ENCODE results near the gene TOLLIP. TPM values are rescaled to one million over a fixed set of nuclear protein-coding genes. Genes with fewer than 3 reads are reported as not detected.

TOLLIP gene
- total and polyA plus RNA-seq, 4 donors = 20.0 to 52.1 (median 34.9) TPM

DNA sequence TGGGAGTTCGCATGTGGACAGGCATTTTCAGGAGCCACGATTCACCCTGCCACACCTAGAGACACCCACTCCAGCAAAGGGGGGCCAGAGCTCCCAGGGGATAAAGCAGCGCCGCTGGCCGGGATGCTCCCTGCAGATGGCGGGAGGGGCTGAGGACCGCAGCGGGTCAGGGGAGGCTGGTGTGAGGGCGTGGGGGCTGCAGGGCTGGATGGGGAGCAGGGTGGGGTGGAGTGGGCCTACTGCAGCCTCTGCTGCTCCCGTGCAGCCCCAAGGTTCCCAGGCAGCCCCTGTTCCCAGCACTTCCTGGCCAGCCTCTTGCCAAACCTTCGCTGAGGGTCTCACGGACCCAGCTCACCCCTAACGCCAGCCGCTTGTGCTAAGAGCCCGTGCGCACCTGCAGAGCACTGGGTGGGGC lies 73.5 kb downstream of the TOLLIP start:
- no peaks in the 10 kb centered on the region for H3K9me3 ChIP-seq (ENCODE audit: control insufficient read depth, low read length)
- H3K4me3 ChIP-seq (ENCODE audit: low read length in 2 of 2) = no peak overlapping the region
- H3K4me1 ChIP-seq (ENCODE audit: control insufficient read depth in 1 of 2, insufficient read depth in 2 of 2, low read length in 2 of 2) = no peaks in the 10 kb centered on the region
- WGBS, 2 donors = 76 to 78% methylated on average over 15 to 16 of the region's 16 CpGs
- ATAC-seq (ENCODE audit: low FRiP score) (no peak), DNase-seq (peak in 1 of 2 donors; percentile 72)
- no peaks in the 10 kb centered on the region for H3K27me3 ChIP-seq (ENCODE audit: control insufficient read depth in 1 of 2, insufficient read depth in 2 of 2, low read length in 1 of 2)
- intact Hi-C loops (cut with DNase I) = no loop called here
- no peaks in the 10 kb centered on the region for H3K36me3 ChIP-seq (ENCODE audit: control insufficient read depth in 1 of 2, insufficient read depth in 2 of 2, low read length in 1 of 2)
- no peak overlapping the region for H3K27ac ChIP-seq (ENCODE audit: low read depth in 1 of 2, low read length in 2 of 2)

DNA sequence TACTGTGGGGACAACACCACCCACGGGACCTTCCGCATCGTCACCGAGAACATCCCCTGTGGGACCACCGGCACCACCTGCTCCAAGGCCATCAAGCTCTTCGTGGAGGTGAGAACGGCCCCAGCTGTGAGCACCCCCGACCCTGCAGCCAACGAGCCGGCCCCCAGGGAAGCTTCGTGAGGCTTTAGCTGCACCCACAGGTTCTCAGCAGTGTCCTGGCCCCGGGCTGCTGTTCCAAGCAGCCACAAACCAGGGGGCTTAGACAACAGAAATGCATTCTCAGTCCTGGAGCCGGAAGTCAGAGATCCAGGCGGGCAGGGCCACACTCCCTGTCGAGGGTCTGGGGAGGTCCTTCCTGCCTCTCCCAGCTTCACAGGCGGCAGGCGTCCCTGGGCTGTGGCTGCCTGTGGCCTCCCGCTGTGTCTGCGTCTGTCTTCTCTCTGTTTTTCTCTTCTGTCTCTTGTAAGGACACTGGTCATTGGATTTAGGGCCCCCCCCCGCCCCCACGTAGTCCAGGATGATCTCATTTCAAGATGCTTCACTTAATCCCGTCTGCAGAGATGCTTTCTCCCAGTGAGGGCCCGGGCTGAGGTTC lies 74.0 kb downstream of the TOLLIP start:
- WGBS, 2 donors = 71 to 80% methylated on average over 23 of the region's 23 CpGs
- intact Hi-C loops (cut with DNase I) = no loop called here
- ATAC-seq (ENCODE audit: low FRiP score) = no peak

DNA sequence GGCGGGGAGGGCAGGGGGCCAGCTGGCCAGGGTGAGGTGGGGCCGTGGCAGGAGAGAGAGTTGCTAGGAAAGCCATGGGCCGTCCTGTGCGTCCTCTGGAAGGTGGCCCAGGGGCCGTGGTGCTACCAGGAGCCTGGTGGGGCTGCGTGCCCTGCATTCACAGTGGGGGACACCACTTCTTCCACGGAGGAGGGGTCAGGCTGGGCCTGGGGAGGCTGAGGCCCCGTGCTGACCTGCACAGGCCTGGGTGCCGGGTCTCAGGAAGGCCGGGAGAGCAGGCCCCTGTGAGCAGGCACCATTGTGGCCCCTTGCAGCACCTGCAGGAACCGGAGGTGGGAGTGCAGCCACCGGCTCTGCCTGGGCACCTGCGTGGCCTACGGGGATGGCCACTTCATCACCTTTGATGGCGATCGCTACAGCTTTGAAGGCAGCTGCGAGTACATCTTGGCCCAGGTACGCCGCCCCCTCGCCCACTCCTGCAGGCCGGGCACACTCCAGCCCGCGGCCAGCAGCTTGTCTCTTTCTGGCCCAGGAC lies 74.6 kb downstream of the TOLLIP start:
- H3K4me1 ChIP-seq (ENCODE audit: control insufficient read depth in 1 of 2, insufficient read depth in 2 of 2, low read length in 2 of 2) = no peaks in the 10 kb centered on the region
- H3K27ac ChIP-seq (ENCODE audit: low read depth in 1 of 2, low read length in 2 of 2) = no peak overlapping the region
- intact Hi-C loops (cut with DNase I) = no loop called here
- H3K27me3 ChIP-seq (ENCODE audit: control insufficient read depth in 1 of 2, insufficient read depth in 2 of 2, low read length in 1 of 2) = no peaks in the 10 kb centered on the region
- H3K9me3 ChIP-seq (ENCODE audit: control insufficient read depth, low read length) = no peaks in the 10 kb centered on the region
- ATAC-seq (ENCODE audit: low FRiP score) (no peak), DNase-seq (peak; percentile 32 to 74)
- no peak overlapping the region for H3K4me3 ChIP-seq (ENCODE audit: low read length in 2 of 2)
- 84 to 85% methylated on average over 21 to 23 of the region's 23 CpGs for WGBS, 2 donors
- H3K36me3 ChIP-seq (ENCODE audit: control insufficient read depth in 1 of 2, insufficient read depth in 2 of 2, low read length in 1 of 2) = no peaks in the 10 kb centered on the region

More for the DNA sequence above, 74.0 kb downstream of the TOLLIP start:
- Histone ChIP-seq H3K27ac (ENCODE audit: low read depth in 1 of 2, low read length in 2 of 2) (no peak overlapping the region), H3K9me3 (ENCODE audit: control insufficient read depth, low read length) (no peaks in the 10 kb centered on the region), H3K4me3 (ENCODE audit: low read length in 2 of 2) (no peak overlapping the region), H3K4me1 (ENCODE audit: control insufficient read depth in 1 of 2, insufficient read depth in 2 of 2, low read length in 2 of 2) (no peaks in the 10 kb centered on the region), H3K36me3 (ENCODE audit: control insufficient read depth in 1 of 2, insufficient read depth in 2 of 2, low read length in 1 of 2) (no peaks in the 10 kb centered on the region), H3K27me3 (ENCODE audit: control insufficient read depth in 1 of 2, insufficient read depth in 2 of 2, low read length in 1 of 2) (no peaks in the 10 kb centered on the region)
- DNase-seq = no peak

DNA sequence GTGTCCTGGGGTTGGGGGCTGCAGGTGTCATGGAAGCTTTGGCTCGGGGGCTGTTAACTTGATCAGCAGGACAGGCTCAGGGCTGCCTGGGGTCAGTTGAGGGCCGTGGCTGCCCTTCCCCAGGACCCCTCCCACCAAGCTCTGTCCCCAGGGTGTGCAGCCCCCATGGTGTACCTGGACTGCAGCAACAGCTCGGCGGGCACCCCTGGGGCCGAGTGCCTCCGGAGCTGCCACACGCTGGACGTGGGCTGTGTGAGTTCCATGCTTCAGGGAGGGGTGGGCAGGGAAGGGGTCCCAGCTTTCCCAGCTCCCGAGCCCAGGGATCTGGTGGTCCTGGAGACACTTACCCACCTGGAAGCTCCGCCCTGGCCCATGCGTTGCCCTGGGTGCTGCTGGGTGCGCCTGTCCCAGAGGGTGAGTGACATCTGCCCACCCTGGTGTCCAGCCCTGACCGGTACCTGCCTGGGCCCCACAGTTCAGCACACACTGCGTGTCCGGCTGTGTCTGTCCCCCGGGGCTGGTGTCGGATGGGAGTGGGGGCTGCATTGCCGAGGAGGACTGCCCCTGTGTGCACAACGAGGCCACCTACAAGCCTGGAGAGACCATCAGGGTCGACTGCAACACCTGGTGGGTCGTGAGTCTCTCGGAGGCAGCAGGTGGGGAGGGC lies 75.2 kb downstream of the TOLLIP start:
- Histone ChIP-seq H3K4me3 (ENCODE audit: low read length in 2 of 2) (no peak overlapping the region), H3K4me1 (ENCODE audit: control insufficient read depth in 1 of 2, insufficient read depth in 2 of 2, low read length in 2 of 2) (no peaks in the 10 kb centered on the region), H3K9me3 (ENCODE audit: control insufficient read depth, low read length) (no peaks in the 10 kb centered on the region), H3K27me3 (ENCODE audit: control insufficient read depth in 1 of 2, insufficient read depth in 2 of 2, low read length in 1 of 2) (no peaks in the 10 kb centered on the region), H3K27ac (ENCODE audit: low read depth in 1 of 2, low read length in 2 of 2) (no peak overlapping the region), H3K36me3 (ENCODE audit: control insufficient read depth in 1 of 2, insufficient read depth in 2 of 2, low read length in 1 of 2) (no peaks in the 10 kb centered on the region)
- intact Hi-C loops (cut with DNase I) = no loop called here
- WGBS, 2 donors = 75 to 80% methylated on average over 22 of the region's 22 CpGs
- ATAC-seq (ENCODE audit: low FRiP score) = no peak
- DNase-seq = peak; percentile 45 to 66

DNA sequence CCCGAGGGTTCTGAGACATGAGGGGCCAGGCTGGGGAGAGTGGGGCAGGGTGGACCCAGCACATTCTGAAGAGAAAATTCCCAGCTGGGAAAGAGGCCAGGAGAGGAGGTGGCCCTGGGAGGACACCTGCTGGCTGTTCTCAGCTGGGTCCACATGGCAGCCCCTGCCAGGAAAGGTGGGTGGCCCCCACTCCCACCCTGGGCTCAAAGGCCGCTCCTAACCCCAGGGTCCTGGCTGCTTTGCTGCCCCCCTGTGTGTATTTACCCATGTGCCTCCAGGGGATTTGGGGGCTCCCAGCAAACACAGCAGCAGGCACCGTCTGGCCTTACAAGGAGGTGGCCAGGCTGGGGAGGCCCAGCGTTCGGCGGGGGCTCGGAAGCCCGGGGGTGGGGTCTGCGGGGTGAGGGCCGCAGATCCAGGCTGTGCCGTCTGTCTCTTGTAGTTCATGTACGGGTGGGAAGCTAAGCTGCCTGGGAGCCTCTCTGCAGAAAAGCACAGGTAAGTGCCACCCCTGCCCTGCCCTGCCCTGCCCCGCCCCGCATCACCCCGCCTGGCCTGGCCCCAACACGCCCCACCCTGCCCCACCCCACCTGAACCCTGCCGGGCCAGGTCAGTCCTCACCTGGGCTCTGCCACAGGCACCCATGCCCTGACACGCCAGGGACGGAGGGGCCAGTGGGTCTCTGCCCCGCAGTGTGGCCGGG lies 75.9 kb downstream of the TOLLIP start:
- no peaks in the 10 kb centered on the region for H3K36me3 ChIP-seq (ENCODE audit: control insufficient read depth in 1 of 2, insufficient read depth in 2 of 2, low read length in 1 of 2)
- peak; percentile 30 to 59 for DNase-seq
- no peaks in the 10 kb centered on the region for H3K4me1 ChIP-seq (ENCODE audit: control insufficient read depth in 1 of 2, insufficient read depth in 2 of 2, low read length in 2 of 2)
- H3K27ac ChIP-seq (ENCODE audit: low read depth in 1 of 2, low read length in 2 of 2) = no peak overlapping the region
- no peaks in the 10 kb centered on the region for H3K27me3 ChIP-seq (ENCODE audit: control insufficient read depth in 1 of 2, insufficient read depth in 2 of 2, low read length in 1 of 2)
- intact Hi-C loops (cut with DNase I) = no loop called here
- ATAC-seq (ENCODE audit: low FRiP score) = no peak
- H3K9me3 ChIP-seq (ENCODE audit: control insufficient read depth, low read length) = no peaks in the 10 kb centered on the region
- no peak overlapping the region for H3K4me3 ChIP-seq (ENCODE audit: low read length in 2 of 2)
- WGBS, 2 donors = 78 to 84% methylated on average over 21 of the region's 21 CpGs

DNA sequence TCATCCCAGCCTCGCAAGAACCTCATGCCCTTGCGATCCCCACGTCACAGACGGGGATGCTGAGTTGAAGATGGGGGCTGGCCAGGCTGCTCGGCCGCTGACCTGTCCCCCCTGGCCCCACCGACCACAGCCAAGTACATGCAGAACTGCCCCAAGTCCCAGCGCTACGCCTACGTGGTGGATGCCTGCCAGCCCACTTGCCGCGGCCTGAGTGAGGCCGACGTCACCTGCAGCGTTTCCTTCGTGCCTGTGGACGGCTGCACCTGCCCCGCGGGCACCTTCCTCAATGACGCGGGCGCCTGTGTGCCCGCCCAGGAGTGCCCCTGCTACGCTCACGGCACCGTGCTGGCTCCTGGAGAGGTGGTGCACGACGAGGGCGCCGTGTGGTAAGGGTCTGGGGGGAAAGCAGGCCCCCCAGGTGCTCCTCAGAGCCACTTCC lies 76.5 kb downstream of the TOLLIP start:
- H3K4me3 ChIP-seq (ENCODE audit: low read length in 2 of 2) = no peak overlapping the region
- no peaks in the 10 kb centered on the region for H3K36me3 ChIP-seq (ENCODE audit: control insufficient read depth in 1 of 2, insufficient read depth in 2 of 2, low read length in 1 of 2)
- no peaks in the 10 kb centered on the region for H3K9me3 ChIP-seq (ENCODE audit: control insufficient read depth, low read length)
- no peaks in the 10 kb centered on the region for H3K27me3 ChIP-seq (ENCODE audit: control insufficient read depth in 1 of 2, insufficient read depth in 2 of 2, low read length in 1 of 2)
- ATAC-seq (ENCODE audit: low FRiP score) (no peak), DNase-seq (peak; percentile 41 to 64)
- 86% methylated on average over 30 of the region's 30 CpGs for WGBS, 2 donors
- H3K4me1 ChIP-seq (ENCODE audit: control insufficient read depth in 1 of 2, insufficient read depth in 2 of 2, low read length in 2 of 2) = no peaks in the 10 kb centered on the region
- intact Hi-C loops (cut with DNase I) = no loop called here
- no peak overlapping the region for H3K27ac ChIP-seq (ENCODE audit: low read depth in 1 of 2, low read length in 2 of 2)

DNA sequence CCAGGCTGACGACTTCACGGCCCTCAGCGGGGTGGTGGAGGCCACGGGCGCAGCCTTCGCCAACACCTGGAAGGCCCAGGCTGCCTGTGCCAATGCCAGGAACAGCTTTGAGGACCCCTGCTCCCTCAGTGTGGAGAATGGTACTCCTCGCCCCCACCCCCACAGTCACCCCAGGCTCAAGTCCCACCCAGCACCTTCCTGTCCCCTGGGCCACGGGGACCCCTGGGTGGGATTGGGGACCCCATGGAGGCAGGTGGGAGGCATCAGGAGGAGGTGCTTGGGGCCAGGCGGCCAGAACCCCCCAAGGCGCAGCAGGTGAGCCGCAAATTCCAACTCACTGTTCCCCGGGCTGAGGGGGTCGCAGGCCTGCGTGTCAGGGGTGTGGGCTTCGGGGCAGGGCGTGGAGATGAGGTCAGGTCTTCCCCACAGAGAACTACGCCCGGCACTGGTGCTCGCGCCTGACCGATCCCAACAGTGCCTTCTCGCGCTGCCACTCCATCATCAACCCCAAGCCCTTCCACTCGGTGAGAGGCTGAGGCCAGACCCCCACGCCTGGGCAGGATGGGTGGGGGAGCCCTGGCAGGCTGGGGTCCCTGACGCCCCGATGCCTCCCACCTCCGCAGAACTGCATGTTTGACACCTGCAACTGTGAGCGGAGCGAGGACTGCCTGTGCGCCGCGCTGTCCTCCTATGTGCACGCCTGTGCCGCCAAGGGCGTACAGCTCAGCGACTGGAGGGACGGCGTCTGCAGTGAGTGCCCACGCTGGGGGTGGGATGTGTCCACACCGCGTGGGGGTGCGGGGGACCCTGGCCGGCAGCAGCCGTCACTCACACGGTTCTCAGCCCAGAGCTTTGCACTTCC lies 77.2 kb downstream of the TOLLIP start:
- H3K4me3 ChIP-seq (ENCODE audit: low read length in 2 of 2) = no peak overlapping the region
- WGBS, 2 donors = 83 to 86% methylated on average over 46 of the region's 46 CpGs
- H3K27ac ChIP-seq (ENCODE audit: low read depth in 1 of 2, low read length in 2 of 2) = no peak overlapping the region
- intact Hi-C loops (cut with DNase I) = no loop called here
- no peaks in the 10 kb centered on the region for H3K27me3 ChIP-seq (ENCODE audit: control insufficient read depth in 1 of 2, insufficient read depth in 2 of 2, low read length in 1 of 2)
- no peaks in the 10 kb centered on the region for H3K4me1 ChIP-seq (ENCODE audit: control insufficient read depth in 1 of 2, insufficient read depth in 2 of 2, low read length in 2 of 2)
- peak; percentile 33 to 62 for DNase-seq
- no peaks in the 10 kb centered on the region for H3K36me3 ChIP-seq (ENCODE audit: control insufficient read depth in 1 of 2, insufficient read depth in 2 of 2, low read length in 1 of 2)
- no peaks in the 10 kb centered on the region for H3K9me3 ChIP-seq (ENCODE audit: control insufficient read depth, low read length)
- no peak for ATAC-seq (ENCODE audit: low FRiP score)

DNA sequence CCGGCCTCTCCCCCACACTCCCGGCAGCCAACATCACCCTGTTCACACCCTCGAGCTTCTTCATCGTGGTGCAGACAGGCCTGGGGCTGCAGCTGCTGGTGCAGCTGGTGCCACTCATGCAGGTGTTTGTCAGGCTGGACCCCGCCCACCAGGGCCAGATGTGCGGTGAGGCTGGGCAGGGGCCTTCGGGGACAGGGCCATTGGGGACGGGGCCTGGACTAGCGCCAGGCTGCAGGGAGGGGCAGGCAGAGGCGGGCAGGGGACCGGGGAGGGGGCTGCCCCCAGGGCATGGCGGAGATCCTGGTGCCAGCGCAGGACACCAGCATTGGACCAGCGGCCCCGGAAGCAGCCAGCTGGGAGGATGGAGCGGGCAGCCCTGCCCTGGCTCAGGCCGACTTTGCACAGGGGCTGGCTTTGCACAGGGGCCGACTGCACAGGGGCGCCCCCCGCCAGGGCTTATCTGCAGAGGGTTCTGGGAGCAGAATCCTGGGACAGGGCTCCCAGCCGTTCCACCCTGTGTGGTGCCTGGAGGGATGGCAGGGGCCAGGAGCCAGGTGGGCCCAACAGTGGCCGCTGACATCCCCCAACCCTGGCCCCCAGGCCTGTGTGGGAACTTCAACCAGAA lies 77.9 kb downstream of the TOLLIP start:
- WGBS, 2 donors = 65 to 70% methylated on average over 17 to 22 of the region's 22 CpGs
- Histone ChIP-seq H3K27me3 (ENCODE audit: control insufficient read depth in 1 of 2, insufficient read depth in 2 of 2, low read length in 1 of 2) (no peaks in the 10 kb centered on the region), H3K9me3 (ENCODE audit: control insufficient read depth, low read length) (no peaks in the 10 kb centered on the region), H3K36me3 (ENCODE audit: control insufficient read depth in 1 of 2, insufficient read depth in 2 of 2, low read length in 1 of 2) (no peaks in the 10 kb centered on the region), H3K4me3 (ENCODE audit: low read length in 2 of 2) (no peak overlapping the region), H3K4me1 (ENCODE audit: control insufficient read depth in 1 of 2, insufficient read depth in 2 of 2, low read length in 2 of 2) (no peaks in the 10 kb centered on the region), H3K27ac (ENCODE audit: low read depth in 1 of 2, low read length in 2 of 2) (no peak overlapping the region)
- intact Hi-C loops (cut with DNase I) = no loop called here
- peak; percentile 40 to 64 for DNase-seq
- ATAC-seq (ENCODE audit: low FRiP score) = no peak
